Endothelial cell of umbilical vein (primary cell): ENCODE measurements around the gene CILP2. TPM values are rescaled to one million over a fixed set of nuclear protein-coding genes. Genes with fewer than 3 reads are reported as not detected.

ENCODE experiments used
- BruUV-seq: library from RNA; stranded (reverse); fragments of 400-500 nt; replicated peaks from 2 replicates; lab custom pipeline; 2021; lab: Mats Ljungman, UMichigan
- CTCF ChIA-PET: fragments of 300-600, 350-600 bp; sonication (Branson Sonifier 250); formaldehyde crosslinking; loops from one replicate; lab custom pipeline; 2021; ENCODE audit warnings: antibody characterized with exemption, inconsistent platforms; lab: Charles Lee
- POLR2A ChIA-PET: fragments of 300-600, 350-600 bp; sonication (Branson Sonifier 250); formaldehyde crosslinking; loops from one replicate; lab custom pipeline; 2021; ENCODE audit warnings: antibody characterized with exemption, inconsistent platforms; lab: Charles Lee
- DNase-seq: peaks from one replicate; pipeline ENCODE4 v3.0.0-alpha.2; 2011; ENCODE audit warnings: low read depth, low spot score
- FAIRE-seq: peaks from 2 replicates; lab custom pipeline; 2011; peaks lifted over from hg19 to GRCh38; lab: Jason Lieb, UNC
- H2AFZ ChIP-seq: 2 replicates; pipeline ENCODE4 v1.6.0; 2012; ENCODE audit warnings: low read depth, low read length, control low read depth, inconsistent platforms
- H3K27ac ChIP-seq: 2 replicates; pipeline ENCODE4 v1.5.1; 2011; ENCODE audit warnings: low read depth, mild to moderate bottlenecking, control low read depth, low read length, moderate library complexity; ENCODE audit not compliant: insufficient read depth
- H3K27me3 ChIP-seq, 2 experiments: 2 replicates each; pipeline versions ENCODE4 v1.6.0 to v1.6.1; 2011; ENCODE audit warnings: low read length in 2 of 2, mixed read lengths in 1 of 2; ENCODE audit not compliant: control insufficient read depth in 2 of 2, insufficient read depth in 2 of 2
- H3K36me3 ChIP-seq, 2 experiments: 2 replicates in 1 of 2; 3 replicates in 1 of 2; pipeline ENCODE4 v1.5.1; 2011; ENCODE audit warnings: low read length in 2 of 2, mild to moderate bottlenecking in 1 of 2, moderate library complexity in 1 of 2; ENCODE audit not compliant: control insufficient read depth in 2 of 2, insufficient read depth in 2 of 2; ENCODE audit errors: extremely low read depth in 1 of 2
- H3K4me1 ChIP-seq: 3 replicates; pipeline ENCODE4 v1.5.1; 2011; ENCODE audit warnings: mild to moderate bottlenecking, low read length; ENCODE audit not compliant: control insufficient read depth, insufficient read depth; ENCODE audit errors: extremely low read depth
- H3K4me2 ChIP-seq: 2 replicates; pipeline ENCODE4 v1.6.1; 2011; ENCODE audit warnings: low read length, control low read depth, mixed read lengths; ENCODE audit not compliant: insufficient read depth
- H3K4me3 ChIP-seq, 3 experiments: fragments of 200-600 bp in 1 of 3; sonication (generic), shearing (Covaris generic) in 1 of 3; replicated peaks in 1 of 3; 2 replicates each; pipeline ENCODE4 v1.5.1; 2011 to 2016; ENCODE audit warnings: control low read depth in 3 of 3, low read length in 3 of 3, mild to moderate bottlenecking in 2 of 3, inconsistent platforms in 1 of 3, low read depth in 1 of 3, moderate library complexity in 1 of 3; ENCODE audit not compliant: insufficient read depth in 1 of 3
- H3K79me2 ChIP-seq: 2 replicates; pipeline ENCODE4 v1.6.0; 2012; ENCODE audit warnings: low read length, inconsistent platforms; ENCODE audit not compliant: control insufficient read depth, insufficient read depth
- H3K9ac ChIP-seq: replicated peaks from 2 replicates; pipeline ENCODE3; 2011; ENCODE audit warnings: low read length, control low read depth; ENCODE audit not compliant: insufficient read depth; ENCODE audit errors: extremely low read depth
- H3K9me1 ChIP-seq: replicated peaks from 3 replicates; pipeline ENCODE4 v1.6.0; 2011; ENCODE audit warnings: mild to moderate bottlenecking, low read length; ENCODE audit not compliant: control insufficient read depth, insufficient read depth; ENCODE audit errors: extremely low read depth
- H3K9me3 ChIP-seq: replicated peaks from 2 replicates; pipeline ENCODE4 v1.5.1; 2012; ENCODE audit warnings: low read length, inconsistent platforms; ENCODE audit not compliant: control insufficient read depth, insufficient read depth
- H4K20me1 ChIP-seq: replicated peaks from 2 replicates; pipeline ENCODE3; 2011; ENCODE audit warnings: mild to moderate bottlenecking, low read length; ENCODE audit not compliant: control insufficient read depth, insufficient read depth; ENCODE audit errors: extremely low read depth
- EZH2 ChIP-seq: IDR thresholded peaks from 2 replicates; pipeline ENCODE4 v1.6.1; 2012; ENCODE audit warnings: borderline replicate concordance, low read depth, mild to moderate bottlenecking, moderate library complexity, low read length, inconsistent platforms; ENCODE audit not compliant: severe bottlenecking
- FOS ChIP-seq: IDR thresholded peaks from 2 replicates; pipeline ENCODE4 v1.6.1; 2011; ENCODE audit warnings: mild to moderate bottlenecking, low read length, moderate library complexity, borderline replicate concordance; ENCODE audit not compliant: insufficient read depth
- GATA2 ChIP-seq: IDR thresholded peaks from 2 replicates; pipeline ENCODE4 v1.7.0; 2011; ENCODE audit warnings: low read depth, mild to moderate bottlenecking, moderate library complexity, mixed read lengths, low read length; ENCODE audit not compliant: insufficient read length, insufficient read depth
- JUN ChIP-seq: IDR thresholded peaks from 2 replicates; pipeline ENCODE4 v1.6.1; 2011; ENCODE audit warnings: borderline replicate concordance, low read depth; ENCODE audit not compliant: insufficient read length, insufficient read depth
- MYC ChIP-seq: IDR thresholded peaks from one replicate; pipeline ENCODE4 v1.6.1; 2011; ENCODE audit warnings: mild to moderate bottlenecking, low read depth, low read length
- POLR2A ChIP-seq: IDR thresholded peaks from 2 replicates; pipeline ENCODE4 v1.6.1; 2012; ENCODE audit warnings: low read depth, mild to moderate bottlenecking, control low read depth, low read length
- POLR2AphosphoS5 ChIP-seq: IDR thresholded peaks from 2 replicates; pipeline ENCODE4 v1.6.1; 2012; ENCODE audit warnings: low read depth, mild to moderate bottlenecking, control low read depth, low read length, moderate library complexity; ENCODE audit not compliant: insufficient read depth
- dilution Hi-C: fragments of 300-500 bp; cut with MboI; formaldehyde crosslinking; loops from one replicate; pipeline ENCODE4 v1.15.0; 2019; ENCODE audit warnings: low sequenced_read_pairs; ENCODE audit not compliant: extremely low pct_ligation_motif_present
- intact Hi-C: fragments of 100-400 bp; cut with micrococcal nuclease; formaldehyde crosslinking; loops from one replicate; pipeline ENCODE4 v1.10.0; 2022
- polyA plus RNA-seq, 4 experiments: library from polyadenylated mRNA; depleted of rRNA in 3 of 4; stranded (reverse) in 3 of 4; unstranded in 1 of 4; fragments of >200 nt; gene quantifications; 2 replicates each; pipeline versions ENCODE4 v1.2.1 to v1.2.3, GENCODE V29; 2011 to 2012; ENCODE audit warnings: missing spikeins in 1 of 4
- total RNA-seq: library from RNA; stranded (reverse); gene quantifications from 2 replicates; pipeline ENCODE4 v1.2.3, GENCODE V29; 2021
- TF ChIP-seq, protein P1 (sequence below), 2 donors: IDR thresholded peaks; 1 replicate in 1 of 2; 2 replicates in 1 of 2; pipeline ENCODE4 v1.5.1; 2011; ENCODE audit warnings: low read length in 2 of 2, mild to moderate bottlenecking in 2 of 2, moderate library complexity in 2 of 2, control low read depth in 1 of 2, inconsistent platforms in 1 of 2, low read depth in 1 of 2; ENCODE audit not compliant: insufficient read depth in 1 of 2; ENCODE audit errors: extremely low read depth in 1 of 2
- TF ChIP-seq, protein P2 (sequence below): IDR thresholded peaks from 2 replicates; pipeline ENCODE4 v1.6.1; 2011; ENCODE audit not compliant: insufficient read depth, insufficient read length

CILP2 gene
- total and polyA plus RNA-seq, 2 donors (not counting 3 experiments of a cell fraction or from before 2014, with no cell fraction given) = 0.01 TPM; not detected in 1

- ChIA-PET POLR2A (no interaction called here), CTCF (interaction anchor here (1.0 to 1.4 kb wide), 3 partner anchors 17 to 87 kb away, joined by 3 to 5 read pairs (median 3); no protein-coding TSS in a partner anchor)
- H3K9me1 ChIP-seq = no peaks in the 10 kb centered on the region
- no peaks in the 10 kb centered on the region for H3K9me3 ChIP-seq
- no peak overlapping the region for H3K9ac ChIP-seq
- H3K4me2 ChIP-seq = no peak overlapping the region
- no peak for TF ChIP-seq MYC
- TF ChIP-seq, protein P1, sequence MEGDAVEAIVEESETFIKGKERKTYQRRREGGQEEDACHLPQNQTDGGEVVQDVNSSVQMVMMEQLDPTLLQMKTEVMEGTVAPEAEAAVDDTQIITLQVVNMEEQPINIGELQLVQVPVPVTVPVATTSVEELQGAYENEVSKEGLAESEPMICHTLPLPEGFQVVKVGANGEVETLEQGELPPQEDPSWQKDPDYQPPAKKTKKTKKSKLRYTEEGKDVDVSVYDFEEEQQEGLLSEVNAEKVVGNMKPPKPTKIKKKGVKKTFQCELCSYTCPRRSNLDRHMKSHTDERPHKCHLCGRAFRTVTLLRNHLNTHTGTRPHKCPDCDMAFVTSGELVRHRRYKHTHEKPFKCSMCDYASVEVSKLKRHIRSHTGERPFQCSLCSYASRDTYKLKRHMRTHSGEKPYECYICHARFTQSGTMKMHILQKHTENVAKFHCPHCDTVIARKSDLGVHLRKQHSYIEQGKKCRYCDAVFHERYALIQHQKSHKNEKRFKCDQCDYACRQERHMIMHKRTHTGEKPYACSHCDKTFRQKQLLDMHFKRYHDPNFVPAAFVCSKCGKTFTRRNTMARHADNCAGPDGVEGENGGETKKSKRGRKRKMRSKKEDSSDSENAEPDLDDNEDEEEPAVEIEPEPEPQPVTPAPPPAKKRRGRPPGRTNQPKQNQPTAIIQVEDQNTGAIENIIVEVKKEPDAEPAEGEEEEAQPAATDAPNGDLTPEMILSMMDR (IDR thresholded peaks at IDR 0.05; ENCODE audit: extremely low read depth in 1 of 2, insufficient read depth in 1 of 2, low read depth in 1 of 2, low read length in 2 of 2) = no peak
- TF ChIP-seq, protein P2, sequence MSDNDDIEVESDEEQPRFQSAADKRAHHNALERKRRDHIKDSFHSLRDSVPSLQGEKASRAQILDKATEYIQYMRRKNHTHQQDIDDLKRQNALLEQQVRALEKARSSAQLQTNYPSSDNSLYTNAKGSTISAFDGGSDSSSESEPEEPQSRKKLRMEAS = no peak
- TF ChIP-seq FOS = no peak
- TF ChIP-seq EZH2 = no peak
- TF ChIP-seq JUN = no peak
- TF ChIP-seq POLR2A = no peak
- no peak for TF ChIP-seq GATA2
- TF ChIP-seq POLR2AphosphoS5 = no peak
- no peak overlapping the region for H3K27ac ChIP-seq
- no peaks in the 10 kb centered on the region for H3K4me1 ChIP-seq
- no TSS peak for BruUV-seq
- H3K27me3 ChIP-seq = peaks cover 22 to 25% of the 10 kb centered on the region in 2 experiments
- no peak for FAIRE-seq
- H2AFZ ChIP-seq = no peak overlapping the region
- no peaks in the 10 kb centered on the region for H4K20me1 ChIP-seq
- dilution Hi-C loops = no loop called here
- no peak for DNase-seq
- H3K79me2 ChIP-seq = no peaks in the 10 kb centered on the region
- H3K36me3 ChIP-seq = no peaks in the 10 kb centered on the region
- no peak overlapping the region for H3K4me3 ChIP-seq
- intact Hi-C loops = no loop called here
Measured at GRCh38 chr19:19535311-19536191, 2.5 kb upstream of the CILP2 start.
